Stimulated activated naive CD4-positive, alpha-beta T cell treated with Interleukin-2 at 50 U/mL for 16 hours (primary cell): Measurements from ENCODE around the gene ZC3H12C.

Source experiments
- DNase-seq: peaks from one replicate; lab custom pipeline; 2025; lab: John Stamatoyannopoulos, UW

Gene ZC3H12C

DNA sequence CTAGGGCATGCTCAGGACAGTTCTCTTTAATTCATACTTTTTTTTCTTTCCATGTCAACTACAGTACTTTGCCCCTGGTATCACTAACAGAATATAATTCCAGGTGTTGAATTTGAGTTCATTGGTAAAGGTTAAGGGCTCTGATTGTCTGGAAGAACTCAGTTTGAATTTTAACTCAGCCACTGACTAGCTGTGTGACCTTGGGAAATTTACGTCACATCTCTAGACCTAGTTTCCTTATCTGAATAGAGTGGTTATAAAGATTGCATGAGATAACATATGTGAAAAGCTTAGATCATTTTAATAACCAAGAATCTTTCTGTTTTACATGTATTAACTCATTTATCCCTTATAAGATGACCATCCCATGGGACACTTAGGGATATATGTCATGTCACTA is 15.8 kb upstream of the ZC3H12C start:
- no peak for DNase-seq

DNA sequence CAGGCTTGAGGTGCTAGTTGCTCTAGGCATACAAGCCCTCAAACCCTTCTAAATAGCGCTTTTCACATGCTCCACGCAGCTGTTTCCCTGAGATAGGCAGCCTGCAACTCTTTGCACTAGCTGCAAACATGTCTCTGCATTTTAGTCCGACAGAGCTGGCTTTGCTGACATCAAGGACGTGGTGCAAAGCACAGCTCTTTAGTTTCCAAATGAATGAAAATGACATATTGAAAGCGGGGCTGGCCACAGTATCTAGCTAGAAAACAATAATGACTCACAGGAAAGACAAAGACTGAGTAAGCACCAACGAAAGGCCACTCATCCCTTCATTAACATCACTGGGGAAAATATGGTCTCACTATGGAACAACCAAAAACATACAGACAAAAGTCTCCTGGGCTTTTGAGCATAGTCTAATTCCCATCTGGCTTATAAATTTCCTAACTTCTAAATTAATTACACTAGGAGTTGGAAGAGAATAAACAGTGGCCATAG is 15.3 kb upstream of the ZC3H12C start:
- no peak for DNase-seq

DNA sequence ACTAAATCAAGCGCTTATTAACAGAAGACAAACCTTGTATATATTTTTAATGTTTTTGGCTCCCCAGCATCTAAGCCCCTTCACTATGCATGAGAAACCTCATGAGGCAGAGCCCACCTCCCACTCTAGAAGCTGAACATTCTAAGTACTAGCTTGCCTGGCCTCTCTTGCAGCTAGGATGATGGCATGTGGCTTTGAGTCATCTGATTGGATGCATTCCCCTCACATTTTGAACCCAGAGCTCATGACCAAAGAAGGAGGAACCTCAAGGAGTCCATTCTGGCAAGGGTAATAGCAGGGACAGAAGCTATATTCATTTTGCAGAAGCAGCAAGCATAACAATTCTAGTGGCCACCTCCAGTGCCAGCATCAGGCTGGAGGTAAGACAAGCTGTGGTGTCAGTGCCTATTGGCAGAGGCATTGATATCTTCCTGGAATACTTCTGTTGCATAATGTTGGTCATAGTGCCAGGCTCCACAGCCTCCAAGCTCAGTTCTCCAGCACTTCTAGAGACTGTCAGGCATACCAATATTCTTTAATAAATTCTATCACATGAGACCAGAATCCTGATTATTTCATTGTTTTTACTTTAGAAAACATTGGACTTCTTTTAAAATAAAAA is 14.2 kb upstream of the ZC3H12C start:
- no peak for DNase-seq

DNA sequence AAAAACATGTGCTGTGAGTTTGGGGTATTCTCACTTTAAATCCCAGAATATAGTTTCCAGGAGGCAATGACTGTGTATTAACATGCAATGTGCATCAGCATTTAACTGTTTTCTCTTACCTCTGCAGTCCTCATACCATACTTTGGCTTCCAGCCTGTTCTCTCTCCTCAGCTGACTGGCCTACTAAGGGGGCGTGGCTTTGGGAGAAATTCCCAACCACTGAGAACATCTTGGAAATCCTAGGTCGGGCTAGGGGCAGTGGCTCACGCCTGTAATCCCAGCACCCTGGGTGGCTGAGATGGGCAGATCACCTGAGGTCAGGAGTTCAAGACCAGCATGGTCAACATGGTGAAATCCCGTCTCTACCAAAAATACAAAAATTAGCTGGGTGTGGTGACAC is 13.5 kb upstream of the ZC3H12C start:
- DNase-seq, result no peak

DNA sequence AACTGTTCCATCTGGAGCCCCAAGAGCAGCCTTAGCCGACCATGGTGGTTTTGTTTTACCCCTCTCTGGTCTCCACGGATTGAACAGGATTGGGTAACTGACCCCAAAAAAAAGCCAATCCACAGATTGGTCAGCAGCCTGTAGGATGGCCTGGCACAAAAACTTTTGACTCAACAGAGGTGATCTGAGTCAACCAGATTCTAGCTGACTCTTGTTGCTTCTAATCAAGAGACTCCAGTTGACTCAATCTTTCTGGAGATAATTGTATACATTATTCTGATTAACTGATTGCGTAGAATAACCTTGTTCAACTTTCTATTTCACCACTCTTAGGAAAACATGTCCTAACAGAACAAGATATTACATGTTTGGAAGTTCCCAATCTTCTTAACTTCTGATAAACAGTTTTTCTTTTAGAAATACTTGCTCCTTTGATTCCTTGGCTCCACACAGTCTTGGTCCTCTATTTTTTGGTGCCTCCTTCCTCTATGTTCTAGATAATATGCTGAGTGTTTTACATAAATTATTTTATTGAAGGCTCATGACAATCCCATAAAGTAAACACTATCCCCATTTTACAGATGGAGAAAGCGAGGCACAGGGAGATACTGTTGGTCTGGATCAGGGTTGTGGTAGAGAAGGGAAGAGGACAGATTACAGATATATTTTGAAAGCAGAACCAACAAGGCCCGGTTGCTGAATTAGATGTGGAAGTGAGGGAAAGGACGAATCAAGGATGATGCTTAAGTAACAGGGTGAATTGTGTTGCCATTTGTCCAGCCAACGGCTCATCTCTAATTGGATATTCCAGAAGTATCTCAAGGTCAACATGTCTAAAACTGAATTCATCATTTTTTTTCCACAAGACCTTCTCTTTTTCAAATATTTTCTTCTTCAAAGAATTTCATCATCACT is 11.5 kb upstream of the ZC3H12C start:
- DNase-seq, result no peak

DNA sequence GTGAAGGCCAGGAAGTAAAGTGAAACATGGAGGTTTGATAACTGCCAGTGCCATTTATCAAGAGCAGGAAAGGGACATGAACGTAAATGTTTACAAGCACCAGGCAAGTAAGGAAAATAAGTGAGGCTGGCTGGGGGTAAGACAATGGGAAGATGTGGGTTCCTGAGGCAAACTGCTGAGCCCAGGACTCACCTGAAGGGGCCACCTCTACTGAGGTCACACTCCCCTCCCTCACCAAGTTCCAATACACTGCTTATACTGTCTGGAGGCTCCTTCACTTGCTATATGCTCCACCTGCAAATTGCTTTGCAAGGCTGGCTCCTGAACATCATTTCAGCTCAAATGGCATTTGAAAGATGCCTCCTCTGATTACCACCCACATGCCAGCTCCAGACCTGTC is 10.3 kb upstream of the ZC3H12C start:
- no peak for DNase-seq

DNA sequence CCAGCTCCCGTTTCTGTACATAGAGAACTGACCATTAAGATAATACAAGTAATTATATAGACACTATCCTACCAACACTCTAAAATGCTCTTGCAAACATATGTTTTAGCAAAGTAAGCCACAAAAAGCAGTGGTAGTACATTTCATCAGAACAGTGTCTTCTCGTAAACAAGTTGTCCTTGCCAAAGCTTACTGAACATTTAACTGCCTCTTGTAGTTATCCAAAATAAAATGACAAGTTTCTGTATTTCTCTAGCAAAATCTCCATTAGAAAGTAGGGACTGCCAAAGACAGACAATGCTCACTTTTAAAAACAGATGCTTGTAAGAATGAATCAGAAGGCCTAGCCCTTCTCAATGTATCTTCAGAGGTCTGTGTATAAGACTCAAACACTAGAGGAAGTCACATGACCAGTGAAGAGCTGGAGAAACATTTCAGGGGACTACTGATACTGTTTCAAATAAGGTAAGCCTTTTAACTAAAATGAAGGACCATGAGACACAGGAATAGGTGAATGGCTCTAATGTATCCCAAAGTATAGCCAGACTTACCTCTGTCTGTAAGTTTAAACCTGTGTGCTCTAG is 7.8 kb upstream of the ZC3H12C start:
- no peak for DNase-seq

DNA sequence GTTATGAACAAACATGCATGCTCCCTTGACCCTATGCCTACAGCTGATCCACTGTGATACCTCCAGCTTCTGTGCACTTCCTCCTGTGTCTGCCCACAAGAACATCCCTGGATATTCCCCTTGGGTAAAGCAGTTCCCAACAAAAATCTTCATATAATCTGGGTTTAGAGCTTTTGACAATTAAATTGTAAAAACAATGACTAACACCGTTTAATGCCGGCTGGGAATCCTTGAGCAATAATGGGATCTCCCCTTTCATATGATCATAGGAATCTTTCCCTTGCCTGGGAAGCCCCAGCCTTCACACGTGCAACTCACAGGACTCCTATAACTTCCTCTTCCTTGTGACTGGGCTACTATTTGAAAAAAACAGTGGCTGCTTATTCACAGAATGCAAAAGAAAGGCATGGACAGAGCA is 6.3 kb upstream of the ZC3H12C start:
- no peak for DNase-seq

DNA sequence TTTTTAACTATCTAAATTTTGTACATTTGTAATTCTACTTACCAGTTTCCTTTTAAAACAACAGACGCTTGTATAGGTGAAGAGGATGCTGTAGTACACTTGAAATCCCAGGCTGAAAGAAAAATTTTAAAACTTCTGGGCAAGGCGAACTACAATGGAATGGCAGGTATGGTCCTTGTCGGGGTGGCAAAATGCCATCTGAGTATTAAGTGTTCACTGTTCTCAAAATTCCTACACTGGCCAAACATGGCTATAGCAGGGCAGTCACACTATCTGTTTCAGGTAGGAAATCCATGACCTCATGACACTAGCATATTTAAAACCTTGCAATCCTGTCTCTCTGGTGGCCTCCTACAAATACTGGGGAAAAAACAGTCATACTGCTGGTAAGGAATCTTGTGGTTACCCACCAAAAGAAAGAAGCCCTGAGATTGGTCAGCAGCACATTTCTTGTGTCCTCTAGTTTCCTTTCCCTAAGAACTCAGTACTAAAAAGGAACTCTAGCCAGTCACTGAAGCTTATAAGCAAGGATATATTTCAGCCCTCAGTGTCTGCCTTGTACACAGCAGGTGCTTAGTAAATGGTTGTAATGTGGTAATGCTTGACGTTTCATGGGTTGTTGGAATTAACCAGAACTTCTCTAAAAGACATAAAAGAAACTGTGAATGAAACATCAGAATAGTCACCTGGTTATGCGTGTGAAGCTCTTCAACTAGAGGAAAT is 5.2 kb upstream of the ZC3H12C start:
- no peak for DNase-seq

DNA sequence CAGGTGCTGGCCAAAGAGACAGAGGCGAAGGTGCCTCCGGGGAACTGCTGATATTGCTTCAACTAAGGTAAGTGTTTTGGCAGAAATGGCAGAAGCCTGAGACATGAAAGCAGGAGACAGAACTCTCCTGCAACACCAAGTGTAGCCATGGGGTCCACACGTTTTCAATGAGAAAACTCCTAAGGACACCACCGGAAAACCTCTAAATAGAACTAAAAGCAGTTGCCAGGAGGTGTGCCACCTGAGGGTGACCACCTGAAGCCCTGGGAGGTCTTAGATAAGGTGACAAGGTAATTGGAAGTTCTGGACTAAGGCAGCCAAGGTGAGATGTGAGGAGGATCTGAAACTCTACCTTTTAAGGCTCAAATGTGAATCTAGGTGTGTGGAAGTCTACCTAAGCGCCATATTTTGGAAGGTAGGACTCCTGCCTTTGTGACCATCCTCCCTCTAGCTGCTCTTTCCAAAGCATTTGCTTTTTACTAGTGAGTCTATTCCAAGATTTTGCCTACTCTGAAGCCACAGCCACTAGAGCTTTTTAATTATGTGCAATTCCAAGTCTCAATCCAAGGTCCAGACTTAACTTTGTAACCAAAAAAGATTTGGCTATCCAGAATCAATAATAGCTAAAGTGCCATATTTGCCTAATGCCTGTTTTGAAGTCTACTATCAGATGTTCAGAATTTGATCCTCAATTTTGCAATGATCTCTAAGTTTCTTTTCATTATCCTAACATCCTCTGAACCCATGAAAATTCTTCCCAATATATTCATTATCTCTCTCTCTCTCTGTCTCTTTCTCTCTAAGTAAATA is 4.5 kb upstream of the ZC3H12C start:
- no peak for DNase-seq

DNA sequence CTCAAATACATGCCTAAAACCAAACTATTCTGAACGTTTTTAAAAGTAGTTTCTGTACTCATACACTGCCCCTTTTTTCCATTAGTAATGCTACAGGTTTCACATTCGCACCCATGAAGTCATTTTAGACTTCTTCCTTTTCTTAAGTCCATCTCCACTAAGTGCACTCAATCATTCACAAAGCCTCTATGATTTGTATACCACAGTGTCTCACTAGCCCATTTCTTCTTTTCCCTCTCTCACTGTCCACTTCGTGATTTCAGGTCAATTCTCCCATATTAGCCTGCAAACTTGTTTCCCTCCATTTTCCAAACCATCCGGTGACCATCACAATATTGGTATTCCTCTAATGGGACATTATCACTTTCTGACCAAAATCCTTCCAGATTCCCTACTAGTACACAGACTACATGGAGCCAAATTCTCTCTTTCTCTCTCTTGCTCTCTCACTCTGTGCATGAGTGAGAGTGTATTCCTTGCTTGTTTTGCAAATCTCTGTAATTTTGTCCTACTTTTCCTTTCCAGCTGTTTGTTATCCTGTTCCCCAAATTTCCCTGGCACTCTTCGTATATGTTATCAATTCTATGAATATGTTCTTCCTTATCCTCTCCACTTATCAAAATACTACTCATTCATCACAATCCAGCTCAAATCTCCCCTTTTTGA is 3.4 kb upstream of the ZC3H12C start:
- no peak for DNase-seq

DNA sequence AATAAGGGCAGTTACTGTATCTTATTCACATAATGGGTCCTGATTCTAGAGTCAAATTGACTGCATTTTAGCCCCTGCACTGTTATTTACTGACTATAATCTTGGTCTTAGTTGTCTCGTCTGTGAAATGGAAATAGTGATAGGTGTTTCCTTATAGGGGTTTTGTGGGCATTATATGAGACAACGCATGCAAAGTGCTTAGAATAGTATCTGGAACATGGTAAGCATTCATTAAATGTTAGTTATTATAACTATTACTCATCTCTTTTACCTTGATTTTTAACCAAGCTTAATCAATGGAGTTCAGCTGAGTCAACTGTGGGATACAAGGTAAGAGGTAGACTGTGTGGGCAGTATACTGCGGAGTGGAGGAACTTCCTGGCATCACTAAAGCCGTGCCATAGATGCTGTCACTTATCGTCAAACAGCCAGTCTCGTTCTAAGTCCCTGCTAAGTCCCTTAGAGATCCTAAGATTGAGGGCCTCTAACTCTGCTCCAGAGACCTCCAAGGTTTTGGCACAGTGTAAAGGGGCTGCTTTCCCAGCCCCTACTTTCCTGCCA is 2.6 kb upstream of the ZC3H12C start:
- DNase-seq, result no peak

DNA sequence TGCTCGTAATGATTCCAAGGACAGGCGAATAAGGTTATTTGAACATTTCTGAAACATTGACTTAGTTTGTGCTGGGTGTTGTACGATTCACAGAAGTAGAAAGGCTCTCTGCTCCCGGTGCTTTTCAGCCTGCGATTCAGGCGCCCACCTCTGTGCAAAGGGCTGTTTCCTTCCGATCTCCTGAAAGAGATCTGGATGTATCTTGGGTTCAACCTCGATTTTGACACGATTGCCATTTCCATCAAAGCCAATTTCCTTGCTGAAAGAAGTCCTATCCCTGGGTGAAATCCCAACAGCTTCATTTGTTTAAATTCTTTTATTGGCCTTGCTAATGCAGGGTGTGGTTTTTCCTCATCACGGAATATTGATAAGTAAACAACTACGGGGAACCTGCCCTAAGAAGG is 1.1 kb upstream of the ZC3H12C start:
- DNase-seq, result no peak

DNA sequence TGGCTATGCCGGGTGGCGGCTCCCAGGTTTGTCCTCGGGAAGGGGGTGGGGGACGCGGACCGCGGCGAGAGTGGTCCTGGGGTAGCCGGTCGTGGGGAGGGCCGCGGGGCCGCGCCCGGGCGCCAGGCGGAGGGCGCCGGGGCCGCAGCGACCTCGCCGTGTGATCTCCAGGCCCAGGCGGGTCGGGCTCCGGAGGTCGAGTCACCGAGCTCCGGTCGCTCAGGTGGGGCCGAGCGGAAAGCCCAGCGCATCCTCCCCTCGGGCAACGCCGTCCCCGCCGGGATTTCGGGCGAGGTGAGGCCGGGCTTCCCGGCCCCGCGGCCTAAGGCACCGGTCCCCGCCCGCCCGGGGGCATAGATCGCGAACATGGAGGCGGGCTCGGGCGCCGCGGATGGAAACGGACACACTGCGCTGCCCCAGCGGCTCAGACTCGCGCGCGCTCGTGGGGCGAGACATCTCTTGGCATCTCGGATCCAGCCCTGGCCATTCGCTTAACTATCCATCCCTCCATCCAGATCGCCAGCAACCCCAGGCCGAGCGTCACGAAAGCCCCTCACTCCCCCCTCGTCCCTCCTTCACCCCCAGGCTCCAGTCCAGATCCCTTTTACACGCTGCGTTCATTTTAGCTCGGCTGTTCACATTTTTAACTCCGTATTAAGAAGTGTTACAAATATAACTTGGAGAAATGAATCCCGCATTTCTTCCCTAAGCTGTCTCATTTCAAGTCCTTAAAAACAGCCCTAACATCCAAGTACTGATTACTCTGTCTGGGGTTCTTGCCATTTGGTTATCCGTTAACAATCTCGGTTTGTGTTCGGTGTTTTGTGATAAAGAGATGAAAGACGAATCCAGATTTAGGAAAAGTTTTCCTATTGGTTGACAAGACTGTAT is 460 bp downstream of the ZC3H12C start:
- no peak for DNase-seq

DNA sequence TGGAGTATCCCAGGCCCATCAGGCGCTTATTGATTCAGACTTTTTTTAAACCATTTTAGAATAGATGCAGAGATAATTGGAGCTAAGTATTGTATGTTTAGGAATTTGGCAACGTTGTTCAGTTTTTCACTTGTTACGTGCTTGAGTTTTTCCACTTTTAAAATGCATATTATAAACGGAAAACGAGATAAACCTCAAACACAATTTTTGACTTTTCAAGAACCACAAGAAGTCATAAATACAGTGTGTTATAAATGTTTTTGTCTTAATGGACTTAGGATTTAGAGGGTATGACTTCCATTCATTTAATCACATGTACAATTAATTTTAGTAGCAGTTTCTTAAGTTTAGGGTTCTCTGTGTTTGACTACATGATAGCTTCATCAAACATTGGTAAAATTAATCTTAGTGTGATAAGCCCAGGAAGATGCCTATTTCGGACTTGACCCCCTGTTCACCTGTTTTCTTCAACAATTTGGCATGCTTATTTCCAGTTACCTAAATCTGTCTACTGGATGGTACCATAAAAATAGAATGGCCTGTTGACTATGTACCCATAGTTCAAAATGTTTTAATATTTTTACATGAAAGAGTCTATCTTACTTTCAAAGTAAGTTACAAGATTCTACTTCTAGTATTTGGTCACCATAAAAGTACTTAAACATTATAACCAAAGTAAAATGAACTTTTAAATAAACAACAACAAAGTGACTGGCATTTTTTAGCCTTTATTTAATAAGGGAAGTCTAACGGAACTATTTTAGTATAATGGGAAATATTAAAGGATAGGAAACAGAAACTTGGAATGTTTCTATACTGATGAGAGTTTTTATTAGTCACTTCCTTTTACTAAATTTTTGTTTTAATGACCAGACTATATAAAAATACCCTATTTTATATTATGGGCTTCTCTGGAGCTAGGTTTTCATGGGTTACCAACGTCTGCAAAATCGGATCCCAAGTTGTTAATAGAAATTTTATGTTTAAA is 1.4 kb downstream of the ZC3H12C start:
- no peak for DNase-seq

DNA sequence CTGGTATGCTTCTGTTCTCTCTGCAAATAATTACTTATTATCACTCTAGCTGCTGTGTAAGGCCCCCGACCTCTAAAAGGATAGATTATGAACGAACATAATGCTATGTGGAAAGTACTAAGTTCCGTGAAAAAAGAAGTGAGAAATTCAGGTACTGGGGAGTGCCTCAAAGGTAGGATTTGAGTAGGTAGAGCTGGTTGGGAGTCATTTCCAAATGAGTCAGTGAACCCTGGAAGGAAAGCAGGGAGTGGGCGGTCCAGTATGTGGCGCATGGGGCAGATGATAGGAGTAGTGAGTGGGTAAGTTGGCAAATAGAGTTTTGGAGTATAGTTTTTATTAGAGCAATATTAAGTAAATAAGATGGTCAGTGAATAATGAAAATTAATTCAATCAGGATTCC is 2.4 kb downstream of the ZC3H12C start:
- no peak for DNase-seq

DNA sequence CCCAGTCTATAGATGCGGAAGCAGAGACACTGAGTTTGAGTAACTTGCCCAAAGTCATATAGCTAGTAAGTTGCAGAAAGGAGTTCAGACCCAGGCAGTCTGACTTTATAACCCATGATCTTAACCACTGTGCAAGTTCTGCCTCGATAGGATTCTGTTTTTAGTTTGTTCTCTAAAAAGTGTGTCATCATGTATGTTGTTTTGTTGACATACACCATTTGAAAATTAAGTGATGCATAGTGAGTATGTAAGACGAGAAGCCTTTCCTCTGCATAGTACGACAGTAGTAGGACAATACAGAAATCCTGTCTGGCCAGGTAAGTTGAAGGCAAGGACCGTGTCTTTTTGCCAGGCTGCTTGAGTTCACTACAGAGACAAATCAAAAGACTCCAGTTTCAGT is 3.3 kb downstream of the ZC3H12C start:
- DNase-seq, result no peak

DNA sequence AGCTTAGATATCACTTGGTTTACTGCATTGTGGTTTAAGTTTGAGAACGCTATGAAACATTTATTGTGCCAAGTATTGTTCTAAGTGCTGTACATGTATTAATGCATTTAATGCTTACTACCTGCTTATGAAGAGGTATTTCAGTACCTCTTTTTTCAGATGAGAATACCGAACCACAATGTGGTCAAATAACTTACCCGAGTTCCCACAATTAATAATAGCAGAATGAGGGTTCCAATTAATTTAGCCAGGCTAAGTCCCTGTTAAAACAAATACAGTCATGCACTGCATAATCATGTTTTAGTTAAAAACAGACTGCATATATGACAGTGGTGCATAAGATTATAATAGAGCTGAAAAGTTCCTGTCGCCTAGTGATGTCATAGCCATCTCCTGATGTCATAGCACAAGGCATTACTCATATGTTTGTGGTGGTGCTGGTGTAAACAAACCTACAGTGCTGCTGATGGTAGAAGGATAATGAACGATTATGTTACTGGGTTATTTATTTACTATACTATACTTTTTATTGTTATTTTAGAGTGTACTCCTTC is 4.3 kb downstream of the ZC3H12C start:
- DNase-seq, result no peak
